Esophagus muscularis mucosa (tissue), 4 donors: Measurements from ENCODE around the gene YDJC.

ENCODE experiments used
- CTCF ChIP-seq, 3 experiments: fragments of 200-600 bp in 2 of 3; fragments of 450-650 bp in 1 of 3; sonication (generic) in 2 of 3; IDR thresholded peaks; one replicate each; pipeline ENCODE4 v1.5.1; 2017 to 2019; ENCODE audit warnings: antibody characterized with exemption in 3 of 3, mild to moderate bottlenecking in 2 of 3, moderate library complexity in 1 of 3
- EP300 ChIP-seq: sonication (generic); formaldehyde crosslinking; IDR thresholded peaks from one replicate; pipeline ENCODE4 v1.6.1; 2017; ENCODE audit warnings: antibody characterized with exemption
- POLR2A ChIP-seq: fragments of 450-650 bp; IDR thresholded peaks from one replicate; pipeline ENCODE4 v1.6.1; 2017; ENCODE audit warnings: antibody characterized with exemption, moderate library complexity, mild to moderate bottlenecking, low read depth
- POLR2AphosphoS5 ChIP-seq, 2 donors: sonication (generic); formaldehyde crosslinking; IDR thresholded peaks; one replicate each; pipeline ENCODE4 v1.6.1; 2017; ENCODE audit warnings: antibody characterized with exemption in 2 of 2

GRCh38 chr22:21594865-21595452 lies 34.9 kb downstream of the YDJC start:
- no peak for TF ChIP-seq POLR2AphosphoS5 (IDR thresholded peaks at IDR 0.05)
- TF ChIP-seq CTCF (IDR thresholded peaks at IDR 0.05), result no peak
- TF ChIP-seq POLR2A, result no peak
- TF ChIP-seq EP300, result no peak
